ES-I3 (cell line): ENCODE results near the gene KIFAP3.

Experiments
- H3K36me3 ChIP-seq: 2 replicates; pipeline ENCODE4 v1.6.1; 2013; ENCODE audit warnings: mild to moderate bottlenecking, low read length, control low read depth, moderate library complexity; ENCODE audit not compliant: insufficient read depth
- H3K4me1 ChIP-seq: 2 replicates; pipeline ENCODE4 v1.6.1; 2013; ENCODE audit warnings: mild to moderate bottlenecking, control low read depth, low read length; ENCODE audit not compliant: insufficient read depth
- H3K9ac ChIP-seq: 2 replicates; pipeline ENCODE4 v1.6.1; 2013; ENCODE audit warnings: low read depth, mild to moderate bottlenecking, low read length, moderate library complexity
- H3K9me3 ChIP-seq: 2 replicates; pipeline ENCODE4 v1.6.1; 2013; ENCODE audit warnings: mild to moderate bottlenecking, low read length, moderate library complexity; ENCODE audit not compliant: control insufficient read depth, insufficient read depth

Gene KIFAP3

GRCh38 chr1:169904834-169905233 lies 169.7 kb downstream of the KIFAP3 start:
- Histone ChIP-seq H3K9me3 (no peaks in the 10 kb centered on the region), H3K36me3 (no peaks in the 10 kb centered on the region), H3K9ac (no peak overlapping the region), H3K4me1 (0 out of 2 replicates have a peak, but pooled peaks cover under 1% of the 10 kb centered on the region)

- H3K4me1 ChIP-seq = peaks cover 9% of the 10 kb centered on the region; the same call in 1 of the 2 replicates
Measured at GRCh38 chr1:169902751-169903150, 171.7 kb downstream of the KIFAP3 start.

GRCh38 chr1:169901115-169901514 lies 173.4 kb downstream of the KIFAP3 start:
- no peak overlapping the region for H3K9ac ChIP-seq
- H3K36me3 ChIP-seq = no peaks in the 10 kb centered on the region
- no peaks in the 10 kb centered on the region for H3K9me3 ChIP-seq
- peaks cover 9% of the 10 kb centered on the region; the same call in 1 of the 2 replicates for H3K4me1 ChIP-seq

More at GRCh38 chr1:169902751-169903150, 171.7 kb downstream of the KIFAP3 start:
- no peak overlapping the region for H3K9ac ChIP-seq
- no peaks in the 10 kb centered on the region for H3K36me3 ChIP-seq
- no peaks in the 10 kb centered on the region for H3K9me3 ChIP-seq

GRCh38 chr1:169900571-169900970 lies 173.9 kb downstream of the KIFAP3 start:
- H3K9me3 ChIP-seq = no peaks in the 10 kb centered on the region
- H3K4me1 ChIP-seq = peaks cover 9% of the 10 kb centered on the region; the same call in 1 of the 2 replicates
- H3K36me3 ChIP-seq = no peaks in the 10 kb centered on the region
- H3K9ac ChIP-seq = no peak overlapping the region

- Histone ChIP-seq H3K4me1 (peaks cover 12% of the 10 kb centered on the region), H3K9me3 (no peaks in the 10 kb centered on the region), H3K9ac (no peak overlapping the region), H3K36me3 (no peaks in the 10 kb centered on the region)
Measured at GRCh38 chr1:169899519-169900217, 174.8 kb downstream of the KIFAP3 start.

- H3K9me3 ChIP-seq = no peaks in the 10 kb centered on the region
- no peaks in the 10 kb centered on the region for H3K36me3 ChIP-seq
- no peak overlapping the region for H3K9ac ChIP-seq
- H3K4me1 ChIP-seq = peaks cover 19% of the 10 kb centered on the region
Measured at GRCh38 chr1:169896013-169896412, 178.5 kb downstream of the KIFAP3 start.

GRCh38 chr1:169894424-169895145 lies 179.9 kb downstream of the KIFAP3 start:
- H3K36me3 ChIP-seq = no peaks in the 10 kb centered on the region
- peaks cover 20% of the 10 kb centered on the region for H3K4me1 ChIP-seq
- H3K9ac ChIP-seq = peak overlapping the region; percentile 81
- no peaks in the 10 kb centered on the region for H3K9me3 ChIP-seq

- no peaks in the 10 kb centered on the region for H3K36me3 ChIP-seq
- H3K4me1 ChIP-seq = peaks cover 13% of the 10 kb centered on the region; the same call in 1 of the 2 replicates
- H3K9ac ChIP-seq = peak within 1 kb of the TSS; percentile 81
- no peaks in the 10 kb centered on the region for H3K9me3 ChIP-seq
Measured at GRCh38 chr1:169893645-169894423, 180.7 kb downstream of the KIFAP3 start, which contains the start of gene SCYL3. TSS of gene SCYL3 (minus strand) at chr1:169893896. CDS start at chr1:169888840, 5,056 bp downstream.

- Histone ChIP-seq H3K9me3 (no peaks in the 10 kb centered on the region), H3K9ac (peak overlapping the region; percentile 81), H3K36me3 (no peaks in the 10 kb centered on the region), H3K4me1 (peaks cover 13% of the 10 kb centered on the region; the same call in 1 of the 2 replicates)
Measured at GRCh38 chr1:169892927-169893644, 181.4 kb downstream of the KIFAP3 start.

- peak overlapping the region; percentile 81 for H3K9ac ChIP-seq
- no peaks in the 10 kb centered on the region for H3K36me3 ChIP-seq
- no peaks in the 10 kb centered on the region for H3K9me3 ChIP-seq
- H3K4me1 ChIP-seq = peaks cover 13% of the 10 kb centered on the region; the same call in 1 of the 2 replicates
Measured at GRCh38 chr1:169892176-169892926, 182.1 kb downstream of the KIFAP3 start.

GRCh38 chr1:169891539-169891885 lies 183.0 kb downstream of the KIFAP3 start:
- Histone ChIP-seq H3K36me3 (no peaks in the 10 kb centered on the region), H3K9ac (no peak overlapping the region), H3K9me3 (no peaks in the 10 kb centered on the region), H3K4me1 (peaks cover 13% of the 10 kb centered on the region; the same call in 1 of the 2 replicates)

GRCh38 chr1:169890761-169891538 lies 183.5 kb downstream of the KIFAP3 start:
- Histone ChIP-seq H3K36me3 (no peaks in the 10 kb centered on the region), H3K9me3 (no peaks in the 10 kb centered on the region), H3K9ac (no peak overlapping the region), H3K4me1 (peaks cover 13% of the 10 kb centered on the region; the same call in 1 of the 2 replicates)

GRCh38 chr1:169889871-169890270 lies 184.6 kb downstream of the KIFAP3 start:
- Histone ChIP-seq H3K36me3 (no peaks in the 10 kb centered on the region), H3K9me3 (no peaks in the 10 kb centered on the region), H3K4me1 (peaks cover 12% of the 10 kb centered on the region; the same call in 1 of the 2 replicates), H3K9ac (no peak overlapping the region)
